PC-3 (cell line): ENCODE data around the gene BLOC1S1. TPM values are rescaled to one million over a fixed set of nuclear protein-coding genes. Genes with fewer than 3 reads are reported as not detected.

Experiments
- ATAC-seq: fragments of 200-7000 bp; cut with Tn5 transposase; 2 replicates; pipeline ENCODE4 v1.9.1; 2020; ENCODE audit warnings: mild to moderate bottlenecking, moderate library complexity
- BruUV-seq: library from RNA; stranded (reverse); fragments of 400-500 nt; replicated peaks from 2 replicates; lab custom pipeline; 2021; lab: Mats Ljungman, UMichigan
- CTCF ChIA-PET: fragments of 300-600 bp; sonication (Branson Sonifier 250); formaldehyde crosslinking; loops from one replicate; lab custom pipeline; 2022; ENCODE audit warnings: antibody characterized with exemption; lab: Charles Lee
- POLR2A ChIA-PET: fragments of 300-600 bp; sonication (Branson Sonifier 250); formaldehyde crosslinking; loops from one replicate; lab custom pipeline; 2022; ENCODE audit warnings: antibody characterized with exemption; ENCODE audit not compliant: unreplicated experiment; lab: Charles Lee
- DNase-seq: peaks from one replicate; pipeline ENCODE4 v3.0.0-alpha.2; 2015
- H2AFZ ChIP-seq: fragments of 300-600 bp; sonication (generic); 2 replicates; pipeline ENCODE4 v1.6.0; 2016; ENCODE audit warnings: antibody characterized with exemption, low read length
- H3F3A ChIP-seq: fragments of 300-600 bp; sonication (generic); one replicate; pipeline ENCODE4 v1.6.0; 2017; ENCODE audit warnings: antibody characterized with exemption, low read length, control low read depth, mild to moderate bottlenecking; ENCODE audit not compliant: unreplicated experiment
- H3K27ac ChIP-seq: fragments of 300-600 bp; sonication (generic); 2 replicates; pipeline ENCODE4 v1.5.1; 2016; ENCODE audit warnings: mild to moderate bottlenecking, low read length
- H3K27me3 ChIP-seq: fragments of 300-600 bp; sonication (generic); 2 replicates; pipeline ENCODE4 v1.6.1; 2016; ENCODE audit warnings: low read length, mixed read lengths
- H3K36me3 ChIP-seq: fragments of 300-600 bp; sonication (generic); 2 replicates; pipeline ENCODE4 v1.6.1; 2016; ENCODE audit warnings: low read depth, mixed run types, low read length, mixed read lengths
- H3K4me1 ChIP-seq: fragments of 300-600 bp; sonication (generic); 2 replicates; pipeline ENCODE4 v1.5.1; 2016; ENCODE audit warnings: low read length; ENCODE audit not compliant: insufficient read depth
- H3K4me2 ChIP-seq: fragments of 300-600 bp; sonication (generic); 2 replicates; pipeline ENCODE4 v1.6.0; 2016; ENCODE audit warnings: low read length
- H3K4me3 ChIP-seq: fragments of 300-600 bp; sonication (generic); 2 replicates; pipeline ENCODE4 v1.5.1; 2016; ENCODE audit warnings: mild to moderate bottlenecking, low read length, mixed read lengths
- H3K79me2 ChIP-seq: fragments of 300-600 bp; sonication (generic); 2 replicates; pipeline ENCODE4 v1.6.1; 2017; ENCODE audit warnings: low read length, mixed read lengths
- H3K9ac ChIP-seq: fragments of 300-600 bp; sonication (generic); 2 replicates; pipeline ENCODE4 v1.6.0; 2016; ENCODE audit warnings: mild to moderate bottlenecking, low read length
- H3K9me2 ChIP-seq: fragments of 300-600 bp; sonication (generic); replicated peaks from 2 replicates; pipeline ENCODE4 v1.6.1; 2016; ENCODE audit warnings: mixed run types, low read length, mixed read lengths
- H3K9me3 ChIP-seq: fragments of 300-600 bp; sonication (generic); 2 replicates; pipeline ENCODE4 v1.6.1; 2016; ENCODE audit warnings: low read length, mixed read lengths
- H4K20me1 ChIP-seq: fragments of 300-600 bp; sonication (generic); 2 replicates; pipeline ENCODE4 v1.6.1; 2016; ENCODE audit warnings: low read length, mixed read lengths
- EZH2 ChIP-seq: fragments of 300-600 bp; sonication (generic); IDR thresholded peaks from one replicate; pipeline ENCODE4 v1.6.1; 2017; ENCODE audit warnings: antibody characterized with exemption, mild to moderate bottlenecking, low read length; ENCODE audit not compliant: unreplicated experiment
- EZH2phosphoT487 ChIP-seq: fragments of 300-600 bp; sonication (generic); IDR thresholded peaks from 2 replicates; pipeline ENCODE4 v1.6.1; 2018; ENCODE audit warnings: mild to moderate bottlenecking, antibody characterized with exemption, low read length, borderline replicate concordance
- intact Hi-C: fragments of 100-400 bp; cut with micrococcal nuclease; formaldehyde crosslinking; loops from 2 replicates; pipeline ENCODE4 v1.9.0; 2023
- total RNA-seq: library from RNA; depleted of rRNA; stranded (reverse); fragments of >200 nt; gene quantifications from 2 replicates; pipeline ENCODE4 v1.2.3, GENCODE V29; 2014
- TF ChIP-seq, protein P1 (sequence below): fragments of 300-600 bp; sonication (generic); conservative IDR thresholded peaks from 2 replicates; pipeline ENCODE4 v1.5.1; 2017; ENCODE audit warnings: antibody characterized with exemption, low read depth, mild to moderate bottlenecking, low read length

BLOC1S1 gene
- total RNA-seq, 1 experiment from 2014 or later = 90.8 TPM

GRCh38 chr12:55746174-55746912 is 30.5 kb downstream of the BLOC1S1 start:
- H3K4me2 ChIP-seq = no peak overlapping the region
- peaks cover 6% of the 10 kb centered on the region; the same call in 1 of the 2 replicates for H3K36me3 ChIP-seq
- H3F3A ChIP-seq = no peaks in the 10 kb centered on the region
- H3K27ac ChIP-seq = no peak overlapping the region
- no peak overlapping the region for H2AFZ ChIP-seq
- no peaks in the 10 kb centered on the region for H3K79me2 ChIP-seq
- H3K27me3 ChIP-seq = no peaks in the 10 kb centered on the region
- POLR2A ChIA-PET = no interaction called here
- no peak overlapping the region for H3K4me3 ChIP-seq
- H3K9me2 ChIP-seq = no peaks in the 10 kb centered on the region
- ATAC-seq (no peak), DNase-seq (no peak)
- TF ChIP-seq, protein P1, sequence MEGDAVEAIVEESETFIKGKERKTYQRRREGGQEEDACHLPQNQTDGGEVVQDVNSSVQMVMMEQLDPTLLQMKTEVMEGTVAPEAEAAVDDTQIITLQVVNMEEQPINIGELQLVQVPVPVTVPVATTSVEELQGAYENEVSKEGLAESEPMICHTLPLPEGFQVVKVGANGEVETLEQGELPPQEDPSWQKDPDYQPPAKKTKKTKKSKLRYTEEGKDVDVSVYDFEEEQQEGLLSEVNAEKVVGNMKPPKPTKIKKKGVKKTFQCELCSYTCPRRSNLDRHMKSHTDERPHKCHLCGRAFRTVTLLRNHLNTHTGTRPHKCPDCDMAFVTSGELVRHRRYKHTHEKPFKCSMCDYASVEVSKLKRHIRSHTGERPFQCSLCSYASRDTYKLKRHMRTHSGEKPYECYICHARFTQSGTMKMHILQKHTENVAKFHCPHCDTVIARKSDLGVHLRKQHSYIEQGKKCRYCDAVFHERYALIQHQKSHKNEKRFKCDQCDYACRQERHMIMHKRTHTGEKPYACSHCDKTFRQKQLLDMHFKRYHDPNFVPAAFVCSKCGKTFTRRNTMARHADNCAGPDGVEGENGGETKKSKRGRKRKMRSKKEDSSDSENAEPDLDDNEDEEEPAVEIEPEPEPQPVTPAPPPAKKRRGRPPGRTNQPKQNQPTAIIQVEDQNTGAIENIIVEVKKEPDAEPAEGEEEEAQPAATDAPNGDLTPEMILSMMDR = no peak
- TF ChIP-seq EZH2phosphoT487 (no peak), EZH2 (no peak)
- CTCF ChIA-PET = no interaction called here
- no peaks in the 10 kb centered on the region for H3K9me3 ChIP-seq
- intact Hi-C loops = no loop called here
- no peaks in the 10 kb centered on the region for H4K20me1 ChIP-seq
- BruUV-seq = no TSS peak
- peaks cover 13% of the 10 kb centered on the region; the same call in 1 of the 2 replicates for H3K4me1 ChIP-seq
- no peak overlapping the region for H3K9ac ChIP-seq

DNA sequence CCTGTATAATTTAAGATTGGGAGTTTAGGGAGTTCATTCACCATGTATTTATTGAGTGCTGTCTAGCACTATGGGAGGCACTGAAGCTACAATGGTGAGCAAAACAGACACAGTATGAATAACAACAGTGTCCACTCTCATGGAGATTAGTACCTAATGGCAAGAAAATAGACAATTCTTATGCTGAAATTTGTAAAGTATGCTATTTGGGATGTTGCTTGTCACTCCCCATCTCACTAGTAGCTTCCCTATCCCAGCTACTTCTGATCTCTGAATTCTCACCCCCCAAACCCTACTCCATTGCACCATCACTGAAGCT is 31.0 kb downstream of the BLOC1S1 start:
- Histone ChIP-seq H3K4me3 (no peak overlapping the region), H4K20me1 (no peaks in the 10 kb centered on the region), H3K4me1 (peaks cover 13% of the 10 kb centered on the region; the same call in 1 of the 2 replicates), H3K27ac (no peak overlapping the region), H3K9me3 (no peaks in the 10 kb centered on the region), H3F3A (no peaks in the 10 kb centered on the region), H3K4me2 (no peak overlapping the region), H3K27me3 (no peaks in the 10 kb centered on the region), H3K9me2 (no peaks in the 10 kb centered on the region), H3K9ac (no peak overlapping the region), H3K36me3 (peaks cover 8% of the 10 kb centered on the region; the same call in 1 of the 2 replicates), H2AFZ (no peak overlapping the region), H3K79me2 (no peaks in the 10 kb centered on the region)
- ATAC-seq (no peak), DNase-seq (no peak)
- TF ChIP-seq EZH2phosphoT487 (no peak), EZH2 (no peak)
- TF ChIP-seq, protein P1 = no peak
- ChIA-PET CTCF (no interaction called here), POLR2A (no interaction called here)
- intact Hi-C loops = no loop called here
- BruUV-seq = no TSS peak

DNA sequence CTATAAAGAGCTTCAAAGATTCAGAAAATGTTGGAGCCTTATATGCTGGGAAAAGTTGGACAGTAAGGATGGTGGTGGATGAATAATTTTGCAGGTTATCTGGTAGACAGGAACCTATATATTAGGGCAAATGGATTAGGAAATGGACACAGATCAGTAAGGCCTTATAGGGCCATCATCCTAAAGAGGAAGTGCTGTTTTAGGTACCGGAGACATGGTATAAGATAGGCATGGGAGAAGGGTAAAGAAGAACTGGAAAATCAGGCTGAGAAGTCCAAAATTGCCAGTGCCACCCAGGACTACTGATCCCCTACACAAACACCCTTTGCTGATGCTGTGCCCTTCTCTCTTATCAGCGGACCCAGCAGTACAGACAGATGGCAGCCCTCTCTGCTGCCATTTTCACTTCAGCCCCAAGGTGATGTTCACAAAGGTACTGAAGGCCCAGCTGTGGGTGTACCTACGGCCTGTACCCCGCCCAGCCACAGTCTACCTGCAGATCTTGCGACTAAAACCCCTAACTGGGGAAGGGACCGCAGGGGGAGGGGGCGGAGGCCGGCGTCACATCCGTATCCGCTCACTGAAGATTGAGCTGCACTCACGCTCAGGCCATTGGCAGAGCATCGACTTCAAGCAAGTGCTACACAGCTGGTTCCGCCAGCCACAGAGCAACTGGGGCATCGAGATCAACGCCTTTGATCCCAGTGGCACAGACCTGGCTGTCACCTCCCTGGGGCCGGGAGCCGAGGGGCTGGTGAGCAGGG is 32.6 kb downstream of the BLOC1S1 start:
- Histone ChIP-seq H3K4me1 (peaks cover 10% of the 10 kb centered on the region; the same call in 1 of the 2 replicates), H3K9ac (no peak overlapping the region), H3K9me2 (no peaks in the 10 kb centered on the region), H3K79me2 (no peaks in the 10 kb centered on the region), H4K20me1 (no peaks in the 10 kb centered on the region), H3F3A (no peaks in the 10 kb centered on the region), H2AFZ (no peak overlapping the region), H3K27me3 (no peaks in the 10 kb centered on the region), H3K36me3 (peaks cover 19% of the 10 kb centered on the region; the same call in 1 of the 2 replicates), H3K4me3 (no peak overlapping the region), H3K27ac (no peak overlapping the region), H3K4me2 (no peak overlapping the region), H3K9me3 (no peaks in the 10 kb centered on the region)
- intact Hi-C loops = no loop called here
- BruUV-seq = no TSS peak
- no peak for ATAC-seq
- POLR2A ChIA-PET = no interaction called here
- DNase-seq = no peak
- CTCF ChIA-PET = no interaction called here
- TF ChIP-seq, protein P1 = no peak
- no peak for TF ChIP-seq EZH2phosphoT487
- no peak for TF ChIP-seq EZH2
